Activated B cell treated with CpG ODN at 0.5 μM for 24 hours (primary cell): ENCODE results near the gene SNRNP70. TPM values are rescaled to one million over a fixed set of nuclear protein-coding genes. Genes with fewer than 3 reads are reported as not detected.
"Not testable (repeated sequence)": the region's sequence is repeated elsewhere in the genome, so short reads cannot be mapped to it uniquely, and the experiment has no call there.

ENCODE experiments used
- ATAC-seq: fragments of 200-7000 bp; cut with Tn5 transposase; one replicate; pipeline ENCODE4 v1.10.0; 2021; ENCODE audit warnings: low read depth, mild to moderate bottlenecking, moderate library complexity
- CTCF ChIA-PET: fragments of 350-600 bp; sonication (Branson Sonifier 250); formaldehyde crosslinking; loops from one replicate; lab custom pipeline; 2021; ENCODE audit warnings: antibody characterized with exemption; lab: Charles Lee
- POLR2A ChIA-PET: fragments of 350-600 bp; sonication (Branson Sonifier 250); formaldehyde crosslinking; loops from one replicate; lab custom pipeline; 2021; ENCODE audit warnings: antibody characterized with exemption; lab: Charles Lee
- DNase-seq: peaks from one replicate; pipeline ENCODE4 v3.0.0; 2022
- H3K27ac Mint-ChIP-seq: one replicate; pipeline ENCODE4 v1.8.0; 2020; ENCODE audit warnings: mixed read lengths
- H3K27me3 Mint-ChIP-seq: one replicate; pipeline ENCODE4 v1.8.0; 2021; ENCODE audit warnings: mixed read lengths
- H3K36me3 Mint-ChIP-seq: one replicate; pipeline ENCODE4 v1.8.0; 2021; ENCODE audit warnings: low read depth, mixed read lengths
- H3K4me1 Mint-ChIP-seq: one replicate; pipeline ENCODE4 v1.8.0; 2021; ENCODE audit warnings: mixed read lengths
- H3K4me3 Mint-ChIP-seq: one replicate; pipeline ENCODE4 v1.8.0; 2020; ENCODE audit warnings: mild to moderate bottlenecking, mixed read lengths
- H3K9me3 Mint-ChIP-seq: one replicate; pipeline ENCODE4 v1.8.0; 2020; ENCODE audit warnings: mixed read lengths
- CTCF ChIP-seq: fragments of 200-600 bp; IDR thresholded peaks from one replicate; pipeline ENCODE4 v1.8.0; 2022; ENCODE audit warnings: antibody characterized with exemption, mild to moderate bottlenecking
- intact Hi-C: fragments of 100-400 bp; cut with micrococcal nuclease; formaldehyde crosslinking; loops from one replicate; pipeline ENCODE4 v1.15.1; 2024
- total RNA-seq: library from RNA; stranded (reverse); gene quantifications from 2 replicates; pipeline ENCODE4 v1.2.3, GENCODE V29; 2022

The SNRNP70 gene
- total RNA-seq, 1 donor from 2014 or later, result 298 TPM

DNA sequence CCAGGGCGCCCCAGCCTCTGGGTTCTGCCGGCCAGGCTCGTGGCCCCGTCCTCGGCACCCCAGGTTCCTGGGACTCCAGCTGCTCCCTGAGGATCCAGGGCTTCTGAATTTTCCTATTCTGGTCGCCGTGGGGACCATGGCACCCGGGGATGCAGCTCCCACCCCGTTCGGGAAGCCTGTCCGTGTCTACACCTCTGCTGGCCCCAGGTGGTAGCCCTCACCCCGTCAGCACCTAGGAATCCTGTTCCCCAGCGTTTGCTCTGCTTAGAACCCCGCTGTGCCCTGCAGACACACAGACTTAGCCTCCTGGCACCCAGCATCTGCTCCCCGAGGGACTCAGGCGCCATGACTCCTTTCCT lies 35.1 kb downstream of the SNRNP70 start:
- DNase-seq, result no peak
- H3K4me3 Mint-ChIP-seq, result peak overlapping the region; percentile 71
- no peak overlapping the region for H3K27ac Mint-ChIP-seq
- ATAC-seq, result no peak
- intact Hi-C loops, result no loop called here
- H3K27me3 Mint-ChIP-seq, result peaks cover 7% of the 10 kb centered on the region
- no peak for TF ChIP-seq CTCF
- H3K9me3 Mint-ChIP-seq, result no peaks in the 10 kb centered on the region
- H3K4me1 Mint-ChIP-seq, result peaks cover 36% of the 10 kb centered on the region
- ChIA-PET CTCF (interaction anchor here (0.6 to 1.5 kb wide), 2 partner anchors 23 to 78 kb away, joined by 3 read pairs; no protein-coding TSS in a partner anchor), POLR2A (interaction anchor here (0.9 to 1.3 kb wide), 3 partner anchors 8 to 25 kb away, joined by 3 to 4 read pairs (median 3); no protein-coding TSS in a partner anchor)
- H3K36me3 Mint-ChIP-seq, result no peaks in the 10 kb centered on the region

DNA sequence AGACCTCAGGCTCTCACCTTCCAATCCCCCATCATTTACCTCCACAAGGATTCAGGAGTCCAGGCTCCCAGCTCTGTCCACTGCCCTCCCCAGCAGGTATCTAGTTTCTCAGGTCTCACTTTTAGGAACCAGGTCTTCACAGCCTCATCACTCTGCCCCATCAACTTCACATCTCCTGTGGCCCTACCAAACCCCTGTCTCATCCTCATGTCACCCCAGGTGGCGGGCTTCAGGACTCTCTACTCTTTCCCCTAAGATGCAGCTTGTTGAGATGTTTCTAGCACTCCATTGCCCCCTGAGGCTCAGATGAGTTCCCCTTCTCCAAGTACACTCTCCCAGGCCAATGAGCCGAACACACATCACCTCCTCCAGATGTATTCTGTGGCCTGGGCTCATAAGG lies 35.6 kb downstream of the SNRNP70 start:
- Mint-ChIP-seq H3K27ac (peak overlapping the region; percentile 9), H3K4me1 (peaks cover 36% of the 10 kb centered on the region), H3K9me3 (no peaks in the 10 kb centered on the region), H3K27me3 (peaks cover 7% of the 10 kb centered on the region), H3K36me3 (no peaks in the 10 kb centered on the region), H3K4me3 (peak overlapping the region; percentile 71)
- ChIA-PET POLR2A (interaction anchor here (0.9 kb wide), 1 partner anchor 25 kb away, joined by 3 read pairs; no protein-coding TSS in a partner anchor), CTCF (interaction anchor here (1.5 kb wide), 1 partner anchor 23 kb away, joined by 3 read pairs; no protein-coding TSS in a partner anchor)
- intact Hi-C loops, result no loop called here
- DNase-seq (no peak), ATAC-seq (no peak)
- no peak for TF ChIP-seq CTCF

DNA sequence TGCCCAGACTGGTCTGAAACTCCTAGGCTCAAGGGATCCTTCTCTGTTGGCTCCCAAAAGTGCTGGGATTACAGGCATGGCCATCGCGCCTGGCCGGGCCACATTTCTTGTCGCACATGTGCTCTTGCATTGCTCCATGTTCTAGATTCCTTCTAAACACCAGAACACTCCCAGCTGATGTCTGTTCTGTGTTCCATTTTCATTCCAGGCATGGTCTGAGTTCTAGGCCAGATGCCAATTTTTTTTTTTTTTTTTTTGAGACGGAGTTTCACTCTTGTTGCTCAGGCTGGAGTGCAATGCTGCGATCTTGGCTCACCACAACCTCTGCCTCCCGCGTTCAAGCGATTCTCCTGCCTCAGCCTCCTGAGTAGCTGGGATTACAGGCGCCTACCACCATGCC lies 36.6 kb downstream of the SNRNP70 start:
- H3K4me3 Mint-ChIP-seq, H3K27ac Mint-ChIP-seq, intact Hi-C loops, H3K27me3 Mint-ChIP-seq, H3K9me3 Mint-ChIP-seq, CTCF ChIA-PET, ATAC-seq, H3K36me3 Mint-ChIP-seq, DNase-seq: not testable (repeated sequence)
- peaks cover 29% of the 10 kb centered on the region for H3K4me1 Mint-ChIP-seq
- POLR2A ChIA-PET, result interaction anchor here (0.7 kb wide), 1 partner anchor 11 kb away, joined by 3 read pairs; no protein-coding TSS in a partner anchor

- H3K9me3 Mint-ChIP-seq, DNase-seq, H3K27ac Mint-ChIP-seq, CTCF ChIA-PET, H3K36me3 Mint-ChIP-seq, ATAC-seq, H3K4me3 Mint-ChIP-seq, intact Hi-C loops, H3K27me3 Mint-ChIP-seq: not testable (repeated sequence)
- POLR2A ChIA-PET, result interaction anchor here (0.7 kb wide), 1 partner anchor 250 kb away, joined by 3 read pairs; no protein-coding TSS in a partner anchor
- H3K4me1 Mint-ChIP-seq, result peaks cover 21% of the 10 kb centered on the region
These were observed 38.0 kb downstream of the SNRNP70 start for GRCh38 chr19:49123285-49123684.

- Mint-ChIP-seq H3K36me3 (no peaks in the 10 kb centered on the region), H3K4me1 (peaks cover 20% of the 10 kb centered on the region), H3K4me3 (no peak overlapping the region), H3K27ac (no peak overlapping the region), H3K27me3 (peaks cover 7% of the 10 kb centered on the region), H3K9me3 (no peaks in the 10 kb centered on the region)
- ATAC-seq (no peak), DNase-seq (no peak)
- TF ChIP-seq CTCF, result no peak
- ChIA-PET POLR2A (interaction anchor here (0.6 kb wide), 1 partner anchor 10 kb away, joined by 5 read pairs; no protein-coding TSS in a partner anchor), CTCF (no interaction called here)
- intact Hi-C loops, result no loop called here
These were observed 39.9 kb downstream of the SNRNP70 start for GRCh38 chr19:49125025-49125731.

DNA sequence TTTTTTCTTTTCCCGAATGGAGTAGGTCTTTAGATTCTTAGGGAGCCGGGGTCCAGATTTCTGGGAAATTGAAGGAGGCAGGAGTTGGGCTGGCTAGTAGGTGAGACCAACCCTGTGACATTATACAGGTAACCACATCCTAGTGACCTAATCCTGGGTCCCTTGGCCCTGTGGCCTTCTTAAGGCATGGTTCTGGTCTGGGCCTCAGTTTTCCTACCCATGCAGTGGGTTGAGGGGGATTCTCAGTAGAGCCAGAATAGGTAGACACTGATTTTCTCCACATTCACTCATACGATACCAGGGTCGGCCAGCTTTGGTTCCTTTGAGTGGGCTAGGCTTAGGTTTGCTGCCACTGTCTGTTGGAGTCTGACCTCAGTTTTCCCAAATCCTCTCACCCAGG lies 41.3 kb downstream of the SNRNP70 start:
- ATAC-seq, result no peak
- no peak for TF ChIP-seq CTCF
- POLR2A ChIA-PET, result interaction anchor here (0.6 kb wide), 1 partner anchor 733 kb away, joined by 3 read pairs; the partner anchor contains the start of gene GRIN2D
- Mint-ChIP-seq H3K36me3 (no peaks in the 10 kb centered on the region), H3K27ac (no peak overlapping the region), H3K27me3 (no peaks in the 10 kb centered on the region), H3K9me3 (no peaks in the 10 kb centered on the region), H3K4me3 (no peak overlapping the region), H3K4me1 (peaks cover 12% of the 10 kb centered on the region)
- CTCF ChIA-PET, result no interaction called here
- DNase-seq, result no peak
- intact Hi-C loops, result no loop called here

GRCh38 chr19:49127225-49127624 lies 42.0 kb downstream of the SNRNP70 start:
- ChIA-PET POLR2A (interaction anchor here (0.6 to 1.7 kb wide), 9 partner anchors 13 to 734 kb away, joined by 3 to 10 read pairs (median 4); partner anchors contain the start of genes GRIN2D, LIN7B and RUVBL2), CTCF (interaction anchor here (0.9 to 1.2 kb wide), 3 partner anchors 29 to 134 kb away, joined by 4 to 7 read pairs (median 4); partner anchors contain the start of gene RUVBL2)
- H3K9me3 Mint-ChIP-seq, H3K27me3 Mint-ChIP-seq, ATAC-seq, DNase-seq, H3K36me3 Mint-ChIP-seq, intact Hi-C loops, H3K27ac Mint-ChIP-seq, H3K4me3 Mint-ChIP-seq: not testable (repeated sequence)
- H3K4me1 Mint-ChIP-seq, result peaks cover 12% of the 10 kb centered on the region
